Measurements from ENCODE around the gene DOCK2.

Gene DOCK2

GRCh38 chr5:169789417-169789940, 152.4 kb downstream of the DOCK2 start:
- Histone ChIP-seq H3K4me2 (ENCODE audit: low read depth, low read length, poor library complexity, severe bottlenecking) (no peak overlapping the region), H3K4me3 (ENCODE audit: low read length, poor library complexity, severe bottlenecking) (no peak overlapping the region), H2AFZ (ENCODE audit: low read length) (no peak overlapping the region), H3K27me3 (ENCODE audit: insufficient read depth, low read length, poor library complexity, severe bottlenecking) (no peaks in the 10 kb centered on the region), H3K9ac (ENCODE audit: low read depth, low read length, poor library complexity, severe bottlenecking) (no peak overlapping the region), H3K9me2 (replicated peaks; ENCODE audit: low read depth, low read length) (no peaks in the 10 kb centered on the region), H4K20me1 (ENCODE audit: insufficient read depth, low read length, poor library complexity, severe bottlenecking) (no peaks in the 10 kb centered on the region), H3K36me3 (ENCODE audit: insufficient read depth, low read length) (peaks cover 11% of the 10 kb centered on the region; the same call in 1 of the 2 replicates), H3K9me3 (ENCODE audit: insufficient read depth, low read depth, low read length) (no peaks in the 10 kb centered on the region), H3K79me2 (ENCODE audit: insufficient read depth, low read length) (no peaks in the 10 kb centered on the region), H3K4me1 (ENCODE audit: insufficient read depth, low read length, poor library complexity, severe bottlenecking) (no peaks in the 10 kb centered on the region), H3F3A (ENCODE audit: low read depth) (no peaks in the 10 kb centered on the region)
- TF ChIP-seq EZH2phosphoT487 (IDR thresholded peaks at IDR 0.05; ENCODE audit: borderline replicate concordance), result no peak
- no peak for TF ChIP-seq CTCF (conservative IDR thresholded peaks at IDR 0.05; ENCODE audit: low read length)

GRCh38 chr5:169791251-169791650, 154.2 kb downstream of the DOCK2 start:
- Histone ChIP-seq H3K4me1 (ENCODE audit: insufficient read depth, low read length, poor library complexity, severe bottlenecking) (no peaks in the 10 kb centered on the region), H3K9me3 (ENCODE audit: insufficient read depth, low read depth, low read length) (no peaks in the 10 kb centered on the region), H3K4me2 (ENCODE audit: low read depth, low read length, poor library complexity, severe bottlenecking) (no peak overlapping the region), H3K79me2 (ENCODE audit: insufficient read depth, low read length) (no peaks in the 10 kb centered on the region), H2AFZ (ENCODE audit: low read length) (no peak overlapping the region), H3K27me3 (ENCODE audit: insufficient read depth, low read length, poor library complexity, severe bottlenecking) (no peaks in the 10 kb centered on the region), H3K9me2 (replicated peaks; ENCODE audit: low read depth, low read length) (no peaks in the 10 kb centered on the region), H3K4me3 (ENCODE audit: low read length, poor library complexity, severe bottlenecking) (no peak overlapping the region), H3F3A (ENCODE audit: low read depth) (no peaks in the 10 kb centered on the region), H4K20me1 (ENCODE audit: insufficient read depth, low read length, poor library complexity, severe bottlenecking) (no peaks in the 10 kb centered on the region), H3K9ac (ENCODE audit: low read depth, low read length, poor library complexity, severe bottlenecking) (no peak overlapping the region), H3K36me3 (ENCODE audit: insufficient read depth, low read length) (peaks cover 11% of the 10 kb centered on the region; the same call in 1 of the 2 replicates)
- TF ChIP-seq CTCF (conservative IDR thresholded peaks at IDR 0.05; ENCODE audit: low read length) (no peak), EZH2phosphoT487 (IDR thresholded peaks at IDR 0.05; ENCODE audit: borderline replicate concordance) (no peak)

GRCh38 chr5:169795338-169795737, 158.3 kb downstream of the DOCK2 start:
- Histone ChIP-seq H2AFZ (ENCODE audit: low read length) (no peak overlapping the region), H3K79me2 (ENCODE audit: insufficient read depth, low read length) (no peaks in the 10 kb centered on the region), H3K4me2 (ENCODE audit: low read depth, low read length, poor library complexity, severe bottlenecking) (no peak overlapping the region), H3K27me3 (ENCODE audit: insufficient read depth, low read length, poor library complexity, severe bottlenecking) (no peaks in the 10 kb centered on the region), H3K4me3 (ENCODE audit: low read length, poor library complexity, severe bottlenecking) (no peak overlapping the region), H3K9me3 (ENCODE audit: insufficient read depth, low read depth, low read length) (no peaks in the 10 kb centered on the region), H3K4me1 (ENCODE audit: insufficient read depth, low read length, poor library complexity, severe bottlenecking) (peaks cover 6% of the 10 kb centered on the region), H3F3A (ENCODE audit: low read depth) (no peaks in the 10 kb centered on the region), H3K9ac (ENCODE audit: low read depth, low read length, poor library complexity, severe bottlenecking) (no peak overlapping the region), H3K9me2 (replicated peaks; ENCODE audit: low read depth, low read length) (no peaks in the 10 kb centered on the region), H3K36me3 (ENCODE audit: insufficient read depth, low read length) (peaks cover 8% of the 10 kb centered on the region; the same call in 1 of the 2 replicates), H4K20me1 (ENCODE audit: insufficient read depth, low read length, poor library complexity, severe bottlenecking) (no peaks in the 10 kb centered on the region)
- TF ChIP-seq CTCF (conservative IDR thresholded peaks at IDR 0.05; ENCODE audit: low read length), result no peak
- no peak for TF ChIP-seq EZH2phosphoT487 (IDR thresholded peaks at IDR 0.05; ENCODE audit: borderline replicate concordance)

All from Loucy (cell line).